Activated naive CD4-positive, alpha-beta T cell treated with anti-CD3 and anti-CD28 coated beads, Interleukin-2, amount 10 ng/mL, durations not matched to agents 7 days and 5 days (primary cell): ENCODE data around the gene SLC66A1.

Experiments used
- CTCF ChIA-PET: fragments of 350-600 bp; sonication (Branson Sonifier 250); formaldehyde crosslinking; loops from one replicate; lab custom pipeline; 2021; ENCODE audit warnings: antibody characterized with exemption; lab: Charles Lee
- DNase-seq: peaks from one replicate; pipeline ENCODE4 v3.0.0-alpha.2; 2020
- H3K27ac Mint-ChIP-seq: one replicate; pipeline ENCODE4 v1.8.0; 2021; ENCODE audit warnings: mild to moderate bottlenecking, moderate library complexity, mixed read lengths
- H3K27me3 Mint-ChIP-seq: one replicate; pipeline ENCODE4 v1.8.0; 2021; ENCODE audit warnings: mild to moderate bottlenecking, mixed read lengths
- H3K36me3 Mint-ChIP-seq: one replicate; pipeline ENCODE4 v1.8.0; 2021; ENCODE audit warnings: mixed read lengths
- H3K4me1 Mint-ChIP-seq: one replicate; pipeline ENCODE4 v1.8.0; 2021; ENCODE audit warnings: mixed read lengths
- H3K4me3 Mint-ChIP-seq: one replicate; pipeline ENCODE4 v1.8.0; 2021; ENCODE audit warnings: mild to moderate bottlenecking, moderate library complexity, mixed read lengths
- H3K9me3 Mint-ChIP-seq: one replicate; pipeline ENCODE4 v1.8.0; 2021; ENCODE audit warnings: mixed read lengths

SLC66A1 gene

DNA sequence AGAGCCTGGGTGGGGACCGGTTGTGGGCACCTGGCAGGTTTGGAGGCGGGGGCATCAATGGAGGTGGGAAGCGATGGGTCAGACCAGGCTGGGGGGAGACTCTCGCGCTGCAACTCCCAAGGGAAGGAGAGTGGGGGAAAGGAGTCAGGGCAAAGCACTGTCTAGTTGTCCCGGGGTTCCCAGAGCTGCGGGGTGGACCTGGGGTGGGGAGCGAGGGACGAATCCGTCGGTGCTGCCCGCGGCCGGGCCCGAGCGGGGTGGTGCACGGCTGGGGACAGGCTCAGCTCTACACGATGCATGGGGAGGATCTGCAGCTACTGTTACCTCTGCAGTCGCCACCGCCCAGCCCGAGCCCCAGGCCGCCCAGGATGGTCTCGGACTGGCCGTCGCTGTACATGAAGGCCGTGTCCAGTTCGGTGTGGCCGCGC, 609 bp upstream of the SLC66A1 start:
- H3K9me3 Mint-ChIP-seq: no peaks in the 10 kb centered on the region
- H3K27ac Mint-ChIP-seq: peak overlapping the region; percentile 15
- DNase-seq: peak; percentile 51
- no peaks in the 10 kb centered on the region for H3K27me3 Mint-ChIP-seq
- peak overlapping the region; percentile 82 for H3K4me3 Mint-ChIP-seq
- H3K4me1 Mint-ChIP-seq: peaks cover 49% of the 10 kb centered on the region
- H3K36me3 Mint-ChIP-seq: peaks cover 15% of the 10 kb centered on the region
- CTCF ChIA-PET: no interaction called here

DNA sequence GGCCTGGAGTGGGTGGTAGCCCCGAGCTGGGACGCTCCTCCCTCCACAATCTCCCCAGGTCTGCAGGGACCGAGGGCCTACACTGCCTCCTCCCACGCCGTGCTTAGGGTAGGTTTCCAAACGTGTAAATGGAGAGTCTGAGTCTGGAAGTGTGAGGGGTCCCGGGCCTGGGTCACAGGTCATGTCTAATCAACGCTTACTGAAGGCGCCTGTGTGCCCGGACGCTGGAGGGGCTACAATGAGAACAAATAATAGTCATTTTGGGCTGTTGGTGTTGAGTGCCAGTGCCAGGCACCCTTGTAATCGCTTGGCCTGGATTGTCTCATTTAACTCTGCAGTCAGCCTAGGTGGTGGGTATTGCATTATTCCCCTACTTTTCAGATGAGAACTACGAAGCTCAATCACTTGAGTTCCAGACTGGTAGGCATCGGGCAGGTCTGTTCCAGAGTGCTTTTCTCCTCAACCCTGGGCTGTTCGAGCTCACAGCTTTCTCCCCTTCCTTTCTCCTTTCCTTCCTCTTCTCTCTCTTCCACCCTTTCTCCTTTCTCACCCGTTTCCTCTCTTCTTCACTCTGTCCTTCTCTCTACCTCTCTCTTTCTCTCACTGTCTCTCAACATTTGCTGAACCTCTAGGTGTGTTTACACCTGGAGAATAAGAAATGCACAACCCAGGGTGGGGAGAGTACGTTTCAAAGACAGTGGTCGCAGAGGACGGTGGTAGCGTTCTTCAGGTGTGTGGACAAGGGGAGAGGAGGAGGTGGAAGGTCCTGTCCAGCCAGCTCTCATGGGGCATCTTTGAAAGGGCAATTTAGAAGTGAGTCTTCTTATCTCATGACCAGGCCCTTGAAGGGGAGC, 883 bp downstream of the SLC66A1 start:
- Mint-ChIP-seq H3K27ac (peak overlapping the region; percentile 8), H3K4me3 (peak overlapping the region; percentile 76), H3K27me3 (no peaks in the 10 kb centered on the region), H3K4me1 (peaks cover 50% of the 10 kb centered on the region), H3K36me3 (peaks cover 4% of the 10 kb centered on the region), H3K9me3 (no peaks in the 10 kb centered on the region)
- DNase-seq: peak; percentile 42
- CTCF ChIA-PET: no interaction called here

DNA sequence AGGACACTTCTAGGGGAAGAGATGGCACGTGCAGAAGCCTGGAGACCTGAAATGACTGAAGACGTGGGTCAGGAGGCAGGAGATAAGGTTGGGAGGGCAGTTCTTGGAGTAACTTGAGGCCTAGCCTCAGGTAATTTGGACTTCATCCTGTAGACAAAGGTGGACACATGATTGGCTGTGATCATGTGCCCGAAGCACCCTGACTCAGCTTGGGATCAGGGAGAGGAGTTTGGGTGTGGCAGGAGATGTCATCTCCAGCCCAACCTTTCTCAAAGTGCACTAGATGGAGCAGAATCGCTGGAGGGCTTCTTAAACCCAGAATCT, 1.5 kb downstream of the SLC66A1 start:
- peak overlapping the region; percentile 8 for H3K27ac Mint-ChIP-seq
- peak overlapping the region; percentile 76 for H3K4me3 Mint-ChIP-seq
- no peaks in the 10 kb centered on the region for H3K9me3 Mint-ChIP-seq
- no peak for DNase-seq
- CTCF ChIA-PET: no interaction called here
- H3K4me1 Mint-ChIP-seq: peaks cover 50% of the 10 kb centered on the region
- H3K27me3 Mint-ChIP-seq: no peaks in the 10 kb centered on the region
- peaks cover 3% of the 10 kb centered on the region for H3K36me3 Mint-ChIP-seq

DNA sequence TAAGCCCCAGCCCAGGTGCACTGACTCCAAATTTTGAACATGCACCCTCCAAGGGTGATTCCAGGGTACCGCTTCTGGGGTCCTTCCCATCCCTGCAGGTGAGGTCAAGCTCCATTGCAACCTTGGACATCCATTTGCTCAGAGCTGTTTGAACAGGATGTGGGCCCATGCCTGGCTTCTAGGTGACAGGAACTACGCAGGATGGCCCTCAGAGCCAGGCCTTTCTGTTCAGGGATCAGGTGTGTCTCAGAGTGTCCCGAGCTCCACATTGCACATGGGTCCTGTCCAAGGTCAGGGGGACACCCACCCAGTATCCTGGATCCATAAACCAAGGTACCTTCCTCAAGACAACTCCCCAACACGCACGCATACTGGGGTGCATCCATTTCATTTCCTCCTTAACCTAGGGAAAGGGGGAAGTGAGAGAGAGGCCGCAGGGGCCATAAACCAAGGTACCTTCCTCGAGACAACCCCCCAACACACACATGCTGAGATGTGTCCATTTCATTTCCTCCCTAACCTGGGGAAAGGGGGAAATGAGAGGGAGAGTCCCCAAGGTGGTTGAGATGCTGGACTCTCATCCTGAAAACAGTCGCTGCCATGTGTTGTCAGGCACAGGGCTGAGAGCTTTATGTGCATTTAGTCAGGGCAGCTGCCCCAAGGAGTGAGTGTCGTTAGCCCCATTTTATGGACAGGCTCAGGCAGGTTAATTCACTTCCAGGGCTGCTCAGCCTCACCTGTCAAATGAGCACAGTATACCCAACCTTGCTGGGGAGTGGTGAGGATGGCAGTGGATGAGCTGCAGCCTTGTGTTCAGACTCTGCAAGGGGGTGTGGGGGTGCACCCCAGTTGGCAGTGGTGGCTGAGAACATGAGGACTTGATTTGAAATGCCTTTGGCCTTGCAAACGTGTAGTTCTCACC, 2.1 kb downstream of the SLC66A1 start:
- no peaks in the 10 kb centered on the region for H3K9me3 Mint-ChIP-seq
- no peak for DNase-seq
- H3K36me3 Mint-ChIP-seq: no peaks in the 10 kb centered on the region
- H3K4me3 Mint-ChIP-seq: peak overlapping the region; percentile 76
- H3K4me1 Mint-ChIP-seq: peaks cover 48% of the 10 kb centered on the region
- CTCF ChIA-PET: no interaction called here
- no peaks in the 10 kb centered on the region for H3K27me3 Mint-ChIP-seq
- no peak overlapping the region for H3K27ac Mint-ChIP-seq

DNA sequence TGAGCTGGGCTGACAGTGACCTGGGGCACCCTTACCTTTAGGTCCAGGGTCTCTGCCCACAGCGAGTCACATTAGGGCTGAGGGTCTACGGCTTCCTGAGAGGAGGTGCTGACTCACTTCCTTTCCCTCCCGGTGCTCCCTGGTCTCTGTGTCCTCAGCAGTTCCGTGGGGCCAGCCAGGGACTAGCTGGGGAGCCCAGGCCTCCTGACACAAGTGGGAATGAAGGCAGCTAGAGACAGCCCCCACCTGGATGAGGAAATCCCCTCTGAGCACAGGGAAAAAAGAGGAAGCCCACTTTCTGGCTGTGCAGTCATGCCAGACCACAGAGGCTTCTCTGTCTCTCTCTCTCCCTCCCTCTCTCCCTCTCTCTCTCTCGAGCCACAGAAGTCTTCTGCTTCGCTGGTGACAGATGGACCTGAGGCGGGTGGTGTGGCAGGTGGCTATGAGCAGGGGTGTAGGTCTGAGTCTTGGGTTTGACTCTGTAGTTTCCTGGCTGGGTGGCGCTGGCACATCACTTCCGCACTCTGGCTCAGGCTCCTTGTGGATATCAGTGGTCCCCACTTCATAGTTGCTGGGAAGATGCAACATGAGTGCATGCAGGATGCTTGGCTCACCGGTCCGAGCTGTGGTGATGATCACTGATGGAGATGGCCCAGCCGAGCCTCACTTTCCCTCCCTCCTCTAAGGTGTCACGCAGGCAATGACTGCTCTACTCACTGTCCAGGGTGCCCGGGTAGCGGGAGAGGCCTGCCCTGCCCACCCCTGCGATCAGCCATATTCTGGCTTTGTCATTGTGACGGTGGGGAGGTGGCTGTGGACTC, 3.5 kb downstream of the SLC66A1 start:
- CTCF ChIA-PET: interaction anchor here (0.6 to 1.2 kb wide), 2 partner anchors 27 to 56 kb away, joined by 3 read pairs; no protein-coding TSS in a partner anchor
- Mint-ChIP-seq H3K27ac (no peak overlapping the region), H3K36me3 (no peaks in the 10 kb centered on the region), H3K4me1 (peaks cover 42% of the 10 kb centered on the region), H3K9me3 (no peaks in the 10 kb centered on the region), H3K4me3 (no peak overlapping the region), H3K27me3 (no peaks in the 10 kb centered on the region)
- DNase-seq: no peak

DNA sequence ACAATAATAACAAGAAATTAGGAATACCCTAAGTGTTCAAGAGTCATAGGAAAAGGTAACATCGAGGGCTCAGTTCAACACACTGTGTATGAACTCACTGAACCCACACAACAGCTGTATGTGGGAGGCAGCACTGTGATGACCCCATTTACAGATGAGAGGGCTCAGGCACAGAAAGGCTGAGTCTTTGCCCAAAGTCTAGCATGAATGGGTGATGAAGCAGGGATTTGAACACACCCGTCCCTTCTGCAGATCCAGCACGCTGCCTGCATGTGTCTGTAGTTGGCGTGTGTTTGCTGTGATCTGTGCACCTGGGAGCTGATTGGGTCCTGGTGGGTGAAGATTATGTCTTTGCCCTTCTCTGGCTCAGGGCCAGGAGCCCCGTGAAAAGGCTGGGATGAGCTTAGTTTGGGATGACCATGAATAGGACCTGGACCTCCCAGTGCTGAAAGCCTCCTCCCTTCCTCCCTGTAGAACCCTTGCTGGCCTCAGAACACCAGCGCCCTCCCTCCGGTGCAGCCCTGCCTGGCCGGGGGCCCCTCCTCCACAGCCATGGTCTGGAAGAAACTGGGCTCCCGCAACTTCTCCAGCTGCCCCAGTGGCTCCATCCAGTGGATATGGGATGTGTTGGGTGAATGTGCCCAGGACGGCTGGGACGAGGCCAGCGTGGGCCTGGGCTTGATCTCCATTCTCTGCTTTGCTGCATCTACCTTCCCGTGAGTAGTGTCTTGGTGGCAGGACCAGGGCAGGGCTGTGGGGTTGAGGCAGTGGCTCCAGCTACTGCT, 5.2 kb downstream of the SLC66A1 start:
- H3K4me3 Mint-ChIP-seq: no peak overlapping the region
- peaks cover 34% of the 10 kb centered on the region for H3K4me1 Mint-ChIP-seq
- no peaks in the 10 kb centered on the region for H3K27me3 Mint-ChIP-seq
- no peaks in the 10 kb centered on the region for H3K36me3 Mint-ChIP-seq
- no peaks in the 10 kb centered on the region for H3K9me3 Mint-ChIP-seq
- CTCF ChIA-PET: interaction anchor here (1.1 to 1.2 kb wide), 2 partner anchors 25 to 337 kb away, joined by 3 read pairs; no protein-coding TSS in a partner anchor
- no peak for DNase-seq
- no peak overlapping the region for H3K27ac Mint-ChIP-seq

DNA sequence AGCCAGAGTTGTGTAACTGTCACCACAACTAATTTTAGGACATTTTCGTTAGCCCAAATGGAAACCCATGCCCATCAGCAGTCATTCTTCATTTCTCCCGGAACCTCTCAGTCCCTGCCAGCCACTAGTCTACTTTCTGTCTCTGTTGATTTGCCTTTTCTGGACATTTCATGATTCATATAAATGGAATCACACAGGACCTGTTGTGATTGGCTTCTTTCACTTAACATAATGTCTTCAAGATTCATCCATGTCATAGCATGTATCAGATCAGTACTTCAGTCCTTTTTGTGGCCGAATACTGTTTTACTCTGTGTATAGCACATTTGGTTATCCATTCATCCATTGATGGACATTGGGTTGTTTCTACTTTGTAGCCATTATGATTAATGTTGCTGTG, 7.1 kb downstream of the SLC66A1 start:
- H3K4me3 Mint-ChIP-seq: no peak overlapping the region
- DNase-seq: no peak
- H3K9me3 Mint-ChIP-seq: no peaks in the 10 kb centered on the region
- H3K27me3 Mint-ChIP-seq: no peaks in the 10 kb centered on the region
- no peaks in the 10 kb centered on the region for H3K36me3 Mint-ChIP-seq
- peaks cover 21% of the 10 kb centered on the region for H3K4me1 Mint-ChIP-seq
- CTCF ChIA-PET: no interaction called here
- no peak overlapping the region for H3K27ac Mint-ChIP-seq

DNA sequence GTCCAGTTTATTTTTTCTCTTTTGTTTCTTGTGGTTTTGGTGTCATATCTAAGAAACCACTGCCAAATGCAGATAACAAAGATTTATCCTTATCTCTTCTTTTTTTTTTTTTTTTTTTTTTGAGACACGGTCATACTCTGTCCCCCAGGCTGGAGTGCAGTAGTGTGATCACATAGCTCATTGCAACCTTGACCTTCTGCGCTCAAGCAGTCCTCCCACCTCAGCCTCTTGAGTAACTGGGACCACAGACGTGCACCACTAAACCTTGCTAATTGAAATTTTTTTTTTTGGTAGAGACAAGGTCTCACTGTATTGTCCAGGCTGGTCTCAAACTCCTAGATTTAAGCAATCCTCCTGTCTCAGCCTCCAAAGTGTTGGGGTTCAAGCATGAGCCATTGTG, 8.9 kb downstream of the SLC66A1 start:
- Mint-ChIP-seq H3K4me1 (peaks cover 4% of the 10 kb centered on the region), H3K9me3 (no peaks in the 10 kb centered on the region), H3K36me3 (no peaks in the 10 kb centered on the region), H3K27me3 (no peaks in the 10 kb centered on the region), H3K27ac (no peak overlapping the region), H3K4me3 (no peak overlapping the region)
- no peak for DNase-seq
- CTCF ChIA-PET: interaction anchor here (0.9 kb wide), 1 partner anchor 675 kb away, joined by 4 read pairs; no protein-coding TSS in a partner anchor

DNA sequence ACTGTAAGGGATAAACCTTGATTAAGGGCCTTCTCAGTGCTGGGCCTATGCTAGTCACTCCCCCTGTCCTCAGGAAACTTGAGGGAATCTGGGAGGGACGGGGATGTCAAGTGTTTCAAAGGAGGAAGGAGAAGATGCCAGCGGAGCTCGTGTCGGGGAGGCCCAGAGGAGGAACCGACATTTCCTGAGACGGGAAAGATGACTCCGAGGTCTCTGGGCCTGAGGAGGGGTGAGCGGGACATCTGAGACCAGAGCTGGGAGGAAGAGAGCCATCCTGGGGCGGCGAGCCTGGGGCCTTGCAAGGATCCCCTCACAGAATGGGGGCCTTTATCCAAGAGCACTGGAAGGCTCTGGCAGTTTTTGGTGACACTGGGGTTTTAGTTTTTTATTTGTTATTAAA, 10.4 kb downstream of the SLC66A1 start:
- Mint-ChIP-seq H3K9me3 (no peaks in the 10 kb centered on the region), H3K4me3 (no peak overlapping the region)

DNA sequence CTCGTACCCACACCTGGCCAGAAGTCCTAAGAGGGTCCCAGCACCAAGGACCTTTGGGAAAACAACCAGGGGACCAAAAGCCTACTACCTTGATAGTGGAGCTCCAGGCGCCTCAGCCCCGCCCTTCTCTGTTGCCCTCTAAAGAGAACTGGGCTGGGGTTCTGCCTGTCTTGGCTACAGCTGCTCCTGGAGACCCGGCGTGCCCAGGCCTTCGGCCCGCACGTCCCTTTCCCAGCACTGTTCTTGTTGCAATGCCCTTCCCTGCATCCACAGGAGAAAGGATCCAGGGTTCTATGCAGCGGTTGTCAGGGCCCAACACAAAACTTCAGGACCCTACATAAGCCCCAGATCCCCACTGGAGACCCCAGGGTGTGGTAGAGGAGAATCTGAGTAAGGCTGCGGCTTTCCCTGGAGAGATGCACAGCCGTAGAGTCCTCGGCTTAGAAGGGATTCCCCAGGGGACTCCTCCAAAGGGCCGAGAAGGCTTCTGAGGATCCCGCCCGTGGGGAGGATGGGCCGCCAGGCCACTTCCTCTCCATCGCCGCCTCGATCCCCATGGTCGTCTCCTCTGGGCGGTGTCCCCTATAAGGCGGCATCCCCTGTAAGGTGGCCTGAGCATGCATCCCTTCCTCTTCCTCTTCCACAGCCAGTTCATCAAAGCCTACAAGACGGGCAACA, 12.0 kb downstream of the SLC66A1 start:
- Mint-ChIP-seq H3K27me3 (no peaks in the 10 kb centered on the region), H3K36me3 (no peaks in the 10 kb centered on the region), H3K9me3 (no peaks in the 10 kb centered on the region), H3K4me1 (no peaks in the 10 kb centered on the region), H3K4me3 (no peak overlapping the region), H3K27ac (no peak overlapping the region)
- no peak for DNase-seq
- CTCF ChIA-PET: no interaction called here

More for the DNA sequence above, 10.4 kb downstream of the SLC66A1 start:
- no peaks in the 10 kb centered on the region for H3K36me3 Mint-ChIP-seq
- no peak for DNase-seq
- H3K27ac Mint-ChIP-seq: no peak overlapping the region
- H3K27me3 Mint-ChIP-seq: no peaks in the 10 kb centered on the region
- CTCF ChIA-PET: no interaction called here
- H3K4me1 Mint-ChIP-seq: no peaks in the 10 kb centered on the region

DNA sequence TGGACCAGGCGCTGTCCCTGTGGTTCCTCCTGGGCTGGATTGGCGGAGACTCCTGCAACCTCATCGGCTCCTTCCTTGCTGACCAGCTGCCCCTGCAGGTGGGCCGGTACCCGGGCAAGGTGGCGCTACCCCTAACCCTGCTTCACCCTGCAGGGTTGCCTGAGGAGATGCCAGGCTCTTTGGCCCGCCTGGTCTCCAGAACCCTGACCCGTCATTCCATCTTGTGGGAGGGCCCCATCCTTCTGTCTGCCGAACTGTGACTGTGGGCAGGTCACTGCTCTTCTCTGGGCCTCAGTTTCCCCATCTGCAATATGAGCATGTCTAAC, 12.5 kb downstream of the SLC66A1 start:
- CTCF ChIA-PET: no interaction called here
- no peaks in the 10 kb centered on the region for H3K4me1 Mint-ChIP-seq
- no peak overlapping the region for H3K4me3 Mint-ChIP-seq
- no peak for DNase-seq
- no peaks in the 10 kb centered on the region for H3K27me3 Mint-ChIP-seq
- no peak overlapping the region for H3K27ac Mint-ChIP-seq
- no peaks in the 10 kb centered on the region for H3K36me3 Mint-ChIP-seq
- H3K9me3 Mint-ChIP-seq: no peaks in the 10 kb centered on the region

DNA sequence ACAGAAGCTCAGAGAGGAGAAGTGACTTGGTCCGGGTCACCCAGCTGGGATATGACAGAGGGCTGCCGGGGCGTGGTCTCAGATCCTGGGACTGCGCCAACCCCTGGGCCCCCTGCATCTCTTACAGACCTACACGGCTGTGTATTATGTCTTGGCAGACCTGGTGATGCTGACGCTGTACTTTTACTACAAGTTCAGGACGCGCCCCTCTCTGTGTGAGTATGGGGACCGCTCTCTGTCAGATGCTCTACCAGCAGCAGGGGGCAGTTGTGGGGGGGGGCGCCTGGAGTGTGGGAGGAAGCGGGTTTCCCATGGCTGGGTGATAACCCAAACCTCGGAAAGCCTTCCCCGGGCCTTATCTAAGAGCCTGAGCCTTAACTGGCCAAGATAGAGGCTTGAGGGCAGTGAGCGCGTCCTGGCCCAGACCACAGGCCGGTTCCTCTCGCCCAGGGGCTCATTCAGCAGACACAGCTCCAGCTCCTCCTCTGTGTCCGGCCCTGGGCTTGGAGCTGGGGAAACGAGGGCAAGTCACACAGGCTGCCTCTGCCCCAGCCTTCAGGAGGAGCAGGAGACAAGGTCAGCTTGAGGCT, 13.3 kb downstream of the SLC66A1 start:
- no peak for DNase-seq
- Mint-ChIP-seq H3K27me3 (no peaks in the 10 kb centered on the region), H3K27ac (no peak overlapping the region), H3K36me3 (no peaks in the 10 kb centered on the region), H3K9me3 (no peaks in the 10 kb centered on the region), H3K4me3 (no peak overlapping the region), H3K4me1 (no peaks in the 10 kb centered on the region)
- CTCF ChIA-PET: no interaction called here
